IgD-negative memory B cell (primary cell): ENCODE results near the gene RRM2. TPM values are rescaled to one million over a fixed set of nuclear protein-coding genes. Genes with fewer than 3 reads are reported as not detected.
A peak's percentile ranks its signal among the peaks of the same experiment; 100 is the strongest.

Experiments
- H3K27ac Mint-ChIP-seq, 3 donors: one replicate each; pipeline ENCODE4 v1.8.0; 2020 to 2022; ENCODE audit warnings: mild to moderate bottlenecking in 3 of 3, mixed read lengths in 3 of 3, moderate library complexity in 1 of 3
- H3K27me3 Mint-ChIP-seq: one replicate; pipeline ENCODE4 v1.8.0; 2021; ENCODE audit warnings: mixed read lengths
- H3K36me3 Mint-ChIP-seq: one replicate; pipeline ENCODE4 v1.8.0; 2020; ENCODE audit warnings: mild to moderate bottlenecking, mixed read lengths
- H3K4me1 Mint-ChIP-seq, 3 donors: one replicate each; pipeline ENCODE4 v1.8.0; 2020 to 2022; ENCODE audit warnings: mixed read lengths in 3 of 3, mild to moderate bottlenecking in 1 of 3
- H3K4me3 Mint-ChIP-seq, 4 donors: one replicate each; pipeline ENCODE4 v1.8.0; 2020 to 2022; ENCODE audit warnings: mild to moderate bottlenecking in 4 of 4, mixed read lengths in 4 of 4, moderate library complexity in 3 of 4
- H3K9me3 Mint-ChIP-seq, 3 donors: one replicate each; pipeline ENCODE4 v1.8.0; 2020 to 2021; ENCODE audit warnings: mixed read lengths in 3 of 3, mild to moderate bottlenecking in 1 of 3
- polyA plus RNA-seq: library from polyadenylated mRNA; unstranded; fragments of 300-500 nt; fragmentation: Illumina TruSeq; gene quantifications from one replicate; pipeline ENCODE4 v1.2.3, GENCODE V29; 2021

Gene RRM2
- 1.0 TPM for polyA plus RNA-seq

DNA sequence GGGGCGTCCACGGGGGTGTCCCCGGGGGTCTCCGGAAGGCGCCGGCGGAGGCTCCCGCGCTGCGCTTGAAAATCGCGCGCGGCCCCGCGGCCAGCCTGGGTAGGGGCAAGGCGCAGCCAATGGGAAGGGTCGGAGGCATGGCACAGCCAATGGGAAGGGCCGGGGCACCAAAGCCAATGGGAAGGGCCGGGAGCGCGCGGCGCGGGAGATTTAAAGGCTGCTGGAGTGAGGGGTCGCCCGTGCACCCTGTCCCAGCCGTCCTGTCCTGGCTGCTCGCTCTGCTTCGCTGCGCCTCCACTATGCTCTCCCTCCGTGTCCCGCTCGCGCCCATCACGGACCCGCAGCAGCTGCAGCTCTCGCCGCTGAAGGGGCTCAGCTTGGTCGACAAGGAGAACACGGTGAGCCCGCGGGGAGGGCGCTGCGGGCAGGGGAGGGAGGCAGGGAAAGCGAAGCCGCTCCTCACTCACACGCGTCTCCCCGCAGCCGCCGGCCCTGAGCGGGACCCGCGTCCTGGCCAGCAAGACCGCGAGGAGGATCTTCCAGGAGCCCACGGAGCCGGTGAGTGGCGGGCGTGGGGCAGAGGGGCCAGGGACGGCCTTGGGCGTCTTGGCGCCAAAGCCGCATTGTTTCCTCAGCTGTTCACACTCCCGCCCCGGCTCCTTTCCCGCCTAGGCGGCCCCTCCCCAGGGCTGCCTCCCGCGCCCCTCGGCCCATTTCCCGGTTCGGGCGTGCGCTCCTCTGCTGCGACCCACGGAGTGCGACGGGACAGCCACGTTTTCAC is at the start of gene RRM2:
Gene RRM2 (plus strand): TSS at position 240 of the 781 bp plus-strand sequence. CDS start 60 bp downstream, at position 300.
- Mint-ChIP-seq H3K4me3 (peak within 1 kb of the TSS; percentile 93 to 100 (median 96)), H3K9me3 (no peaks in the 10 kb centered on the region), H3K36me3 (peaks cover 1% of the 10 kb centered on the region), H3K4me1 (peaks cover 21 to 29% (median 21%) of the 10 kb centered on the region in 3 donors), H3K27me3 (peaks cover 8% of the 10 kb centered on the region), H3K27ac (peak within 1 kb of the TSS; percentile 64 to 98 (median 90))

GRCh38 chr2:10073706-10074105 is 48.8 kb upstream of the RRM2 start:
- Mint-ChIP-seq H3K36me3 (no peaks in the 10 kb centered on the region), H3K4me1 (peaks cover 4 to 8% (median 7%) of the 10 kb centered on the region in 3 donors), H3K27me3 (peaks cover 42% of the 10 kb centered on the region), H3K4me3 (no peak overlapping the region), H3K27ac (peak overlapping the region in 1 of 3 donors; percentile 52), H3K9me3 (no peaks in the 10 kb centered on the region)

- no peak overlapping the region for H3K27ac Mint-ChIP-seq
- H3K36me3 Mint-ChIP-seq, result no peaks in the 10 kb centered on the region
- no peak overlapping the region for H3K4me3 Mint-ChIP-seq
- H3K27me3 Mint-ChIP-seq, result peaks cover 48% of the 10 kb centered on the region
- no peaks in the 10 kb centered on the region for H3K9me3 Mint-ChIP-seq
- H3K4me1 Mint-ChIP-seq, result peaks cover 11 to 13% (median 11%) of the 10 kb centered on the region in 3 donors
Measured at GRCh38 chr2:10075101-10075500, 47.4 kb upstream of the RRM2 start.

GRCh38 chr2:10075571-10076209 is 46.8 kb upstream of the RRM2 start:
- Mint-ChIP-seq H3K27ac (no peak overlapping the region), H3K9me3 (no peaks in the 10 kb centered on the region), H3K36me3 (no peaks in the 10 kb centered on the region), H3K27me3 (peaks cover 50% of the 10 kb centered on the region), H3K4me1 (peaks cover 11 to 13% (median 11%) of the 10 kb centered on the region in 3 donors), H3K4me3 (no peak overlapping the region)

- no peak overlapping the region for H3K4me3 Mint-ChIP-seq
- H3K27me3 Mint-ChIP-seq, result peaks cover 57% of the 10 kb centered on the region
- H3K4me1 Mint-ChIP-seq, result peaks cover 14 to 19% (median 17%) of the 10 kb centered on the region in 3 donors
- no peaks in the 10 kb centered on the region for H3K36me3 Mint-ChIP-seq
- H3K9me3 Mint-ChIP-seq, result no peaks in the 10 kb centered on the region
- peak overlapping the region in 1 of 3 donors; percentile 20 for H3K27ac Mint-ChIP-seq
Measured at GRCh38 chr2:10076511-10076910, 46.0 kb upstream of the RRM2 start.

- Mint-ChIP-seq H3K27me3 (peaks cover 60% of the 10 kb centered on the region), H3K9me3 (no peaks in the 10 kb centered on the region), H3K4me1 (peaks cover 14 to 19% (median 17%) of the 10 kb centered on the region in 3 donors), H3K4me3 (peak overlapping the region in 1 of 4 donors; percentile 57), H3K27ac (no peak overlapping the region), H3K36me3 (no peaks in the 10 kb centered on the region)
Measured at GRCh38 chr2:10076988-10077527, 45.5 kb upstream of the RRM2 start.

DNA sequence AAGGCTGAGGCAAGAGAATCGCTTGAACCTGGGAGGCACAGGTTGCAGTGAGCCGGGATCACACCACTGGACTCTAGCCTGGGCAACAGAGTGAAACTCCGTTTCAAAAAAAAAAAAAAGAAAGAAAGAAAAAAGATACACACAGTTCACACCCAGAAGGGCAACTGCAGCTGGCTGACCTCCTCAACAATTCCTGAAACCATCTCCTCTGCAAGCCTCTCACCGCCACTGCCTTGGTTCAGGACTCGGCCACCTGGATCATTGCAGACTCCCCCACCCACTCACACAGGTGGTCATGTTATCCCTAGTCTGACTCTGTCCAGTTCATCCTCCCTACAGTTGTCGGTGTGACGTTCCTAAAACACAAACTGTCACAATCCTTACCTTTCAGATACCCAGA is 44.5 kb upstream of the RRM2 start:
- peak overlapping the region in 2 of 4 donors; percentile 48 to 94 for H3K4me3 Mint-ChIP-seq
- peaks cover 62% of the 10 kb centered on the region for H3K27me3 Mint-ChIP-seq
- H3K27ac Mint-ChIP-seq, result peak overlapping the region in 1 of 3 donors; percentile 41

DNA sequence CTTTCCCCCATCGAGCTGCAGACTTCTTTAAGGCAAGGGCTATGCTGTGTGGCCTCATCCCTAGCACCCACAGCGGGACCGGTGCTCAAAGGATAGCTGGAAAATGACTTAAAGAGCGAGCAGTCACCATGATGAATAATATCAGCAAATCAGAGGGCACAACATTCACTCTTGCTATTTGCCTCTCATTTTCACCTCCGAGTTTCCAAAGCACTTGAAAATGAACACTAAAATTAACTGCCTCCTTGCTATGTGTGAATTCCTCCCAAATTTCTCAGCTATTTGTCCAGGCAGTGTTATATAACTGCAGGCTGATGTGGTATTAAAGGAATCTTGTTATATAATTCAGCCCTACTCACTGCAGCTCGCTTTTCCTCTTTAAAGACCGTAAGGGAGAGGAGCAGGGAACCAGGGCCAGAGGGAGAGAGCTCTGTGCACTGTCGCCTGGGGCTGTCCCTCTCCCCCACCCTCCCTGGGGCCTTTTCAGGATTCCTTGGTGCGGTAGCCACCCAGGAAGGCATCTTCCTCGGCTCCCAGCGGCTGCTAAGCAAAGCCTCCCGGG is 43.8 kb upstream of the RRM2 start:
- Mint-ChIP-seq H3K9me3 (no peaks in the 10 kb centered on the region), H3K27ac (peak overlapping the region in 2 of 3 donors; percentile 31 to 66), H3K27me3 (peaks cover 65% of the 10 kb centered on the region)

More for the DNA sequence above, 44.5 kb upstream of the RRM2 start:
- peaks cover 15 to 18% (median 18%) of the 10 kb centered on the region in 3 donors for H3K4me1 Mint-ChIP-seq
- no peaks in the 10 kb centered on the region for H3K9me3 Mint-ChIP-seq
- H3K36me3 Mint-ChIP-seq, result no peaks in the 10 kb centered on the region

GRCh38 chr2:10079266-10079869 is 43.2 kb upstream of the RRM2 start:
- H3K4me1 Mint-ChIP-seq, result peaks cover 16 to 24% (median 21%) of the 10 kb centered on the region in 3 donors
- peak overlapping the region; percentile 81 to 94 (median 91) for H3K4me3 Mint-ChIP-seq
- peak overlapping the region in 1 of 3 donors; percentile 66 for H3K27ac Mint-ChIP-seq
- H3K27me3 Mint-ChIP-seq, result peaks cover 66% of the 10 kb centered on the region
- no peaks in the 10 kb centered on the region for H3K36me3 Mint-ChIP-seq
- no peaks in the 10 kb centered on the region for H3K9me3 Mint-ChIP-seq

More for the DNA sequence above, 43.8 kb upstream of the RRM2 start:
- Mint-ChIP-seq H3K36me3 (no peaks in the 10 kb centered on the region), H3K4me1 (peaks cover 15 to 21% (median 21%) of the 10 kb centered on the region in 3 donors), H3K4me3 (peak overlapping the region; percentile 81 to 94 (median 91))

- no peaks in the 10 kb centered on the region for H3K9me3 Mint-ChIP-seq
- H3K36me3 Mint-ChIP-seq, result no peaks in the 10 kb centered on the region
- H3K27me3 Mint-ChIP-seq, result peaks cover 68% of the 10 kb centered on the region
- H3K4me1 Mint-ChIP-seq, result peaks cover 17 to 24% (median 21%) of the 10 kb centered on the region in 3 donors
- H3K27ac Mint-ChIP-seq, result peak within 1 kb of the TSS in 2 of 3 donors; percentile 66 to 71
- H3K4me3 Mint-ChIP-seq, result peak within 1 kb of the TSS; percentile 81 to 94 (median 91)
Measured at GRCh38 chr2:10079870-10080535, 42.5 kb upstream of the RRM2 start, which contains the start of gene CYS1. Gene CYS1 (minus strand): TSS chr2:10080411. CDS start chr2:10080223, 188 bp downstream.

- Mint-ChIP-seq H3K27me3 (peaks cover 68% of the 10 kb centered on the region), H3K36me3 (no peaks in the 10 kb centered on the region), H3K9me3 (no peaks in the 10 kb centered on the region), H3K4me3 (peak overlapping the region; percentile 72 to 87 (median 82)), H3K27ac (peak overlapping the region in 1 of 3 donors; percentile 71), H3K4me1 (peaks cover 17 to 24% (median 21%) of the 10 kb centered on the region in 3 donors)
Measured at GRCh38 chr2:10080536-10081304, 41.8 kb upstream of the RRM2 start.

GRCh38 chr2:10083046-10083445 is 39.5 kb upstream of the RRM2 start:
- peak overlapping the region in 2 of 3 donors; percentile 58 to 85 for H3K27ac Mint-ChIP-seq
- H3K4me3 Mint-ChIP-seq, result peak overlapping the region in 2 of 4 donors; percentile 0 to 57

DNA sequence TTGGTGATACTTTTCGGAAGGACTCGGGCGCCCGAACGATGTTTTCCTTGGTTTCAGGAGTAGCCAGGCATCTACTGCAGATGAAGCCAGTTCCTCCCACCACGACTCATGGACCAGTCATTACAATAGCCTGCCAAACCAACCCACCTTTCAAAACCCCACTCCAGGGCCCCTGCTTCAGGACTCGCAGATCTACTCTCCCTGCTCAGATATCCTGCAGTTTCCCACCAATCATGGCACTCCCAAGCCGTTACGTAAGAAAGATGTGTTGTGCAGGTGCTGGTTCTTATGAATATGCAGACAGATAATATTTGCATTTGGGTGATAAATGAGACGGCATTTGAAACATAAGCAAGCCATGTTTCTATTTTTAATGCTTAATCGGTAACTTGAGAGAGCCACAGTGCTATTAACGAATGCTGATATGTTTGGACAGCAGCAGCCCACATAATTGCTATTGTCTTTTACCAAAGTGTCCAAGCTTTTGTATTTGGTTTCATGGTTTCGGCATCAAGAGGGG is 38.8 kb upstream of the RRM2 start:
- Mint-ChIP-seq H3K27ac (peak overlapping the region in 2 of 3 donors; percentile 29 to 58), H3K36me3 (no peaks in the 10 kb centered on the region), H3K27me3 (peaks cover 54% of the 10 kb centered on the region), H3K4me3 (peak overlapping the region in 1 of 4 donors; percentile 33), H3K4me1 (peaks cover 11 to 21% (median 19%) of the 10 kb centered on the region in 3 donors), H3K9me3 (no peaks in the 10 kb centered on the region)

More at GRCh38 chr2:10083046-10083445, 39.5 kb upstream of the RRM2 start:
- Mint-ChIP-seq H3K4me1 (peaks cover 11 to 23% (median 21%) of the 10 kb centered on the region in 3 donors), H3K9me3 (no peaks in the 10 kb centered on the region), H3K36me3 (no peaks in the 10 kb centered on the region), H3K27me3 (peaks cover 61% of the 10 kb centered on the region)
